Prostate gland (tissue), 2 donors: ENCODE results near the gene PGM1.

Experiments
- CTCF ChIP-seq, 4 experiments: fragments of 200-600 bp in 2 of 4; fragments of 450-650 bp in 2 of 4; sonication (generic) in 2 of 4; IDR thresholded peaks; 1 replicate in 3 of 4; 2 replicates in 1 of 4; pipeline ENCODE4 v1.5.1; 2016 to 2019; ENCODE audit warnings: antibody characterized with exemption in 4 of 4, mild to moderate bottlenecking in 2 of 4, moderate library complexity in 2 of 4
- POLR2A ChIP-seq: fragments of 450-650 bp; IDR thresholded peaks from one replicate; pipeline ENCODE4 v1.6.1; 2016; ENCODE audit warnings: antibody characterized with exemption, mild to moderate bottlenecking
- POLR2AphosphoS5 ChIP-seq: sonication (generic); formaldehyde crosslinking; IDR thresholded peaks from one replicate; pipeline ENCODE4 v1.6.1; 2017; ENCODE audit warnings: antibody characterized with exemption

- TF ChIP-seq CTCF (IDR thresholded peaks at IDR 0.05): peak; percentile 65 to 83 (median 66)
- no peak for TF ChIP-seq POLR2A
- no peak for TF ChIP-seq POLR2AphosphoS5
Observed at GRCh38 chr1:63575340-63575826, 17.8 kb upstream of the PGM1 start.
